MM.1S (cell line): ENCODE results near the gene CORO7.

Experiments used
- CTCF ChIP-seq: fragments of 300-600 bp; sonication (generic); IDR thresholded peaks from 2 replicates; pipeline ENCODE4 v1.5.1; 2016; ENCODE audit warnings: antibody characterized with exemption, low read length, mixed read lengths
- EZH2 ChIP-seq: fragments of 300-600 bp; sonication (generic); optimal IDR thresholded peaks from 2 replicates; pipeline ENCODE3; 2017; ENCODE audit warnings: low read depth, mild to moderate bottlenecking, antibody characterized with exemption, low read length, mixed read lengths

- TF ChIP-seq EZH2, result no peak
- TF ChIP-seq CTCF, result no peak
These were observed 109.8 kb downstream of the CORO7 start for GRCh38 chr16:4306470-4307214.
